GM04504 (cell line): ENCODE measurements around the gene CATSPERD.

ENCODE experiments used
- DNase-seq: peaks from one replicate; pipeline ENCODE4 v3.0.0-alpha.2; 2012; ENCODE audit warnings: low read depth

The CATSPERD gene

GRCh38 chr19:5719961-5720790 lies at the start of gene CATSPERD, which contains the start of gene LONP1:
Gene CATSPERD (plus strand): TSS chr19:5720637. CDS start chr19:5720738, 101 bp downstream.
Gene LONP1 (minus strand): TSS chr19:5720146. CDS start chr19:5720132, 14 bp downstream.
- peak; percentile 98 for DNase-seq

GRCh38 chr19:5671600-5671999 lies 48.8 kb upstream of the CATSPERD start:
- no peak for DNase-seq

- no peak for DNase-seq
Measured at GRCh38 chr19:5672708-5673459, 47.6 kb upstream of the CATSPERD start.

- DNase-seq = no peak
Measured at GRCh38 chr19:5673752-5674151, 46.7 kb upstream of the CATSPERD start.

GRCh38 chr19:5674714-5675113 lies 45.7 kb upstream of the CATSPERD start:
- DNase-seq = no peak

- DNase-seq = no peak
Measured at GRCh38 chr19:5676105-5676771, 44.2 kb upstream of the CATSPERD start.

GRCh38 chr19:5676772-5677105 lies 43.7 kb upstream of the CATSPERD start:
- no peak for DNase-seq

GRCh38 chr19:5677136-5677535 lies 43.3 kb upstream of the CATSPERD start:
- DNase-seq = no peak

GRCh38 chr19:5677580-5677979 lies 42.9 kb upstream of the CATSPERD start:
- no peak for DNase-seq

GRCh38 chr19:5678071-5678718 lies 42.2 kb upstream of the CATSPERD start:
- DNase-seq = no peak

- no peak for DNase-seq
Measured at GRCh38 chr19:5679289-5680083, 41.0 kb upstream of the CATSPERD start.

GRCh38 chr19:5680084-5680436 lies 40.4 kb upstream of the CATSPERD start:
- no peak for DNase-seq

- peak; percentile 98 for DNase-seq
Measured at GRCh38 chr19:5680437-5681368, 39.7 kb upstream of the CATSPERD start, which contains the start of the genes HSD11B1L and MICOS13. Gene HSD11B1L (plus strand): TSS chr19:5681027. CDS start chr19:5684833, 3,806 bp downstream. Gene MICOS13 (minus strand): TSS chr19:5680516. CDS start chr19:5680486, 30 bp downstream.

GRCh38 chr19:5681391-5682106 lies 38.9 kb upstream of the CATSPERD start:
- no peak for DNase-seq

- no peak for DNase-seq
Measured at GRCh38 chr19:5682107-5682482, 38.3 kb upstream of the CATSPERD start.

GRCh38 chr19:5683177-5683886 lies 37.1 kb upstream of the CATSPERD start:
- DNase-seq = no peak

- no peak for DNase-seq
Measured at GRCh38 chr19:5684694-5685430, 35.6 kb upstream of the CATSPERD start.

- no peak for DNase-seq
Measured at GRCh38 chr19:5686326-5686646, 34.2 kb upstream of the CATSPERD start.
